GM21825 (cell line): ENCODE measurements around the gene ZNF587B.
A peak's percentile ranks its signal among the peaks of the same experiment; 100 is the strongest.
"Not testable (repeated sequence)": the region's sequence is repeated elsewhere in the genome, so short reads cannot be mapped to it uniquely, and the experiment has no call there.

ENCODE experiments used
- ATAC-seq: cut with Tn5 transposase; IDR thresholded peaks from one replicate; pipeline ENCODE4 v1.9.1; 2021; ENCODE audit warnings: mild to moderate bottlenecking, moderate library complexity; ENCODE audit not compliant: unreplicated experiment

The ZNF587B gene

GRCh38 chr19:57818378-57818777 lies 11.7 kb upstream of the ZNF587B start:
- ATAC-seq, result no peak

- ATAC-seq, result peak; percentile 77
Observed at GRCh38 chr19:57819475-57820148, 10.5 kb upstream of the ZNF587B start.

- no peak for ATAC-seq
Observed at GRCh38 chr19:57820599-57820998, 9.5 kb upstream of the ZNF587B start.

- ATAC-seq, result not testable (repeated sequence)
Observed at GRCh38 chr19:57821095-57821494, 9.0 kb upstream of the ZNF587B start.

GRCh38 chr19:57821501-57821900 lies 8.6 kb upstream of the ZNF587B start:
- not testable (repeated sequence) for ATAC-seq

- not testable (repeated sequence) for ATAC-seq
Observed at GRCh38 chr19:57823155-57823554, 6.9 kb upstream of the ZNF587B start.

GRCh38 chr19:57823608-57824007 lies 6.5 kb upstream of the ZNF587B start:
- ATAC-seq, result not testable (repeated sequence)

- ATAC-seq, result no peak
Observed at GRCh38 chr19:57825511-57825910, 4.6 kb upstream of the ZNF587B start.

- no peak for ATAC-seq
Observed at GRCh38 chr19:57829316-57829715, 783 bp upstream of the ZNF587B start.

- ATAC-seq, result not testable (repeated sequence)
Observed at GRCh38 chr19:57836991-57837390, 6.9 kb downstream of the ZNF587B start.

GRCh38 chr19:57838622-57839191 lies 8.6 kb downstream of the ZNF587B start:
- not testable (repeated sequence) for ATAC-seq

GRCh38 chr19:57841122-57841763 lies 11.1 kb downstream of the ZNF587B start:
- ATAC-seq, result no peak

- ATAC-seq, result not testable (repeated sequence)
Observed at GRCh38 chr19:57847164-57847563, 17.1 kb downstream of the ZNF587B start.

- ATAC-seq, result peak; percentile 20
Observed at GRCh38 chr19:57849162-57849665, 19.1 kb downstream of the ZNF587B start.

GRCh38 chr19:57849666-57850473 lies 19.8 kb downstream of the ZNF587B start, which contains the start of gene ZNF587:
Gene ZNF587, plus strand, starts transcription at chr19:57849859. Its CDS starts 180 bp downstream, at chr19:57850039.
- peak; percentile 95 for ATAC-seq

- ATAC-seq, result no peak
Observed at GRCh38 chr19:57850553-57851017, 20.5 kb downstream of the ZNF587B start.

- ATAC-seq, result not testable (repeated sequence)
Observed at GRCh38 chr19:57851812-57852603, 21.9 kb downstream of the ZNF587B start.

GRCh38 chr19:57854117-57854516 lies 24.0 kb downstream of the ZNF587B start:
- ATAC-seq, result not testable (repeated sequence)

- not testable (repeated sequence) for ATAC-seq
Observed at GRCh38 chr19:57862351-57862750, 32.3 kb downstream of the ZNF587B start.
